ENCODE results near the gene CRMP1. TPM values are rescaled to one million over a fixed set of nuclear protein-coding genes. Genes with fewer than 3 reads are reported as not detected.

CRMP1 gene
- total and polyA plus RNA-seq, 2 of the 8 experiments (the other 6 are each of a cell fraction or from before 2014, with no cell fraction given): 120 to 131 TPM

- H3K27ac ChIP-seq (ENCODE audit: low read depth, low read length): no peak overlapping the region
- H3K9ac ChIP-seq (replicated peaks in 1 of 4; ENCODE audit: extremely low read depth in 1 of 4, low read depth in 3 of 4, low read length in 3 of 4): no peak overlapping the region
- no peaks in the 10 kb centered on the region for H3K36me3 ChIP-seq (ENCODE audit: control insufficient read depth in 2 of 4, insufficient read depth in 4 of 4, low read length in 3 of 4)
- FAIRE-seq (no peak), DNase-seq (ENCODE audit: low read depth in 1 of 2, low spot score in 2 of 2) (no peak)
- no peak overlapping the region for H2BK15ac ChIP-seq (ENCODE audit: low read length)
- CTCF ChIA-PET (ENCODE audit: partially characterized antibody): interaction anchor here (1.0 to 1.5 kb wide), 2 partner anchors 17 to 51 kb away, joined by 3 read pairs; no protein-coding TSS in a partner anchor
- 0 out of 2 replicates have a peak overlapping the region, but pooled peaks have one; percentile 14 for H2BK12ac ChIP-seq (ENCODE audit: low read depth, low read length)
- no peak overlapping the region for H2BK120ac ChIP-seq (replicated peaks; ENCODE audit: low read depth, low read length)
- peaks cover 0 to 4% (median 1%) of the 10 kb centered on the region in 4 experiments; a peak in 2 of 7 replicates for H3K27me3 ChIP-seq (replicated peaks in 1 of 4; ENCODE audit: control insufficient read depth in 3 of 4, extremely low read depth in 1 of 4, insufficient read depth in 3 of 4, low read length in 3 of 4)
- peaks cover 0 to 8% (median 3%) of the 10 kb centered on the region in 4 experiments; a peak in 5 of 7 replicates for H3K4me1 ChIP-seq (replicated peaks in 1 of 4; ENCODE audit: control insufficient read depth in 3 of 4, insufficient read depth in 4 of 4, low read length in 3 of 4)
- no peak overlapping the region for H2BK5ac ChIP-seq (ENCODE audit: low read depth, low read length)
- no peak overlapping the region for H3K14ac ChIP-seq (ENCODE audit: insufficient read length)
- H2BK20ac ChIP-seq (ENCODE audit: low read length): no peak overlapping the region
- H3K9me3 ChIP-seq (ENCODE audit: insufficient read depth in 2 of 2, low read depth in 1 of 2, low read length in 1 of 2): no peaks in the 10 kb centered on the region
- no peaks in the 10 kb centered on the region for H3K79me1 ChIP-seq (ENCODE audit: low read depth, low read length)
- peak overlapping the region; percentile 46 for H4K91ac ChIP-seq (replicated peaks; ENCODE audit: insufficient read length, low read length)
- no peaks in the 10 kb centered on the region for H4K20me1 ChIP-seq (replicated peaks in 1 of 2; ENCODE audit: control insufficient read depth in 1 of 2, insufficient read depth in 2 of 2, low read length in 2 of 2)
- WGBS, 2 experiments (ENCODE audit: extremely low coverage in 1 of 2, insufficient coverage in 1 of 2, insufficient read length in 1 of 2, insufficient replicate concordance in 2 of 2, low coverage in 1 of 2, low lambda C conversion rate in 2 of 2, missing lambda C conversion rate in 1 of 2): 92% methylated on average over 8 of the region's 8 CpGs; no CpG with 5 or more reads in 1 of the 2 experiments
- no peak overlapping the region for H2AFZ ChIP-seq (ENCODE audit: low read length)
- H2AK5ac ChIP-seq (ENCODE audit: low read depth, low read length): no peak overlapping the region
- H4K8ac ChIP-seq (ENCODE audit: extremely low read depth, insufficient read depth, low read length): no peak overlapping the region
- H3K18ac ChIP-seq (ENCODE audit: extremely low read depth, low read length): no peak overlapping the region
- POLR2A ChIA-PET (ENCODE audit: partially characterized antibody): interaction anchor here (0.7 kb wide), 1 partner anchor 18 kb away, joined by 3 read pairs; no protein-coding TSS in a partner anchor
- no peak overlapping the region for H3K23ac ChIP-seq (ENCODE audit: insufficient read length)
- no peak overlapping the region for H3K4me2 ChIP-seq (ENCODE audit: insufficient read depth in 1 of 2, low read depth in 2 of 2, low read length in 2 of 2)
- H3K4me3 ChIP-seq (ENCODE audit: extremely low read depth in 1 of 4, insufficient read depth in 2 of 4, low read depth in 3 of 4, low read length in 4 of 4): no peak overlapping the region
- peaks cover 2% of the 10 kb centered on the region; the same call in 1 of the 2 replicates for H3K23me2 ChIP-seq (ENCODE audit: low read depth, low read length)
- no peaks in the 10 kb centered on the region for H3K79me2 ChIP-seq (ENCODE audit: control insufficient read depth in 1 of 2, insufficient read depth in 2 of 2, low read length in 2 of 2)
- peak overlapping the region; percentile 63 for H3K4ac ChIP-seq (replicated peaks; ENCODE audit: insufficient read length, low read depth, low read length)
- H3K56ac ChIP-seq (replicated peaks; ENCODE audit: insufficient read length, low read depth, low read length): no peak overlapping the region
- H4K5ac ChIP-seq (ENCODE audit: insufficient read length, low read depth, low read length): no peak overlapping the region
- TF ChIP-seq EP300 (IDR thresholded peaks at IDR 0.05; ENCODE audit: borderline replicate concordance in 1 of 2, low read depth in 2 of 2, low read length in 2 of 2) (no peak), POLR2AphosphoS5 (IDR thresholded peaks at IDR 0.05; ENCODE audit: low read depth, low read length) (no peak), KDM4A (IDR thresholded peaks at IDR 0.05; ENCODE audit: low read depth, low read length, severe bottlenecking) (no peak), EGR1 (IDR thresholded peaks at IDR 0.05; ENCODE audit: borderline replicate concordance, low read depth, low read length) (no peak)
Observed at GRCh38 chr4:5930456-5930855, 37.6 kb upstream of the CRMP1 start.

Measured in H1 (cell line).